NCI-H1105 (cell line): ENCODE results near the gene ANO8.

Source experiments
- DNase-seq: peaks from one replicate; lab custom pipeline; 2025; lab: John Stamatoyannopoulos, UW

Gene ANO8

DNA sequence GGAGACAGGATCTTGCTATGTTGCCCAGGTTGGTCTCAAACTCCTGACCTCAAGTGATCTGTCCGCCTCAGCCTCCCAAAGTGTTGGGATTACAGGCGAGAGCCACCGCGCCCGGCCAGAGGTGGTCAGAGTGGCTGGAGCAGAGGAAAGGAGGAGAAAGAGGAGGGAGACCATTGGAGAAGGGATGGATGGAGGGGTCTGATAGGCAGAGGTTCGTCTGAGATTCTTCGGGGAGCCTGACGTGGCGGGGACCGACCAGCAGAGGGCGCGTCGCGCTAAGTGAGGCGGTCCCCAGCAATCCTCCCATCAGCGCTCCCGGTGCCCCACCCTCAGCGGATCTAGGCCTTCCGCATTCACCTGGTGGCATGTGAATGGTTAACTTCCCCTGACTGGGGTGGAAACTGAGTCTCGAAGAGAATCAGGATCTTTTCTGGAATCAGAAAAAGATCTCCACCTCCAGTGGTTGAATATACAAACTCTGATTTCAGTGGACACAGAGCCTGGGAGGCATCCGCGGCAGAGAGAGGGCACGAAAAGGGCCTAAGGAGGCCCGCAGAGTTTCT, 11.5 kb upstream of the ANO8 start:
- peak; percentile 36 for DNase-seq

DNA sequence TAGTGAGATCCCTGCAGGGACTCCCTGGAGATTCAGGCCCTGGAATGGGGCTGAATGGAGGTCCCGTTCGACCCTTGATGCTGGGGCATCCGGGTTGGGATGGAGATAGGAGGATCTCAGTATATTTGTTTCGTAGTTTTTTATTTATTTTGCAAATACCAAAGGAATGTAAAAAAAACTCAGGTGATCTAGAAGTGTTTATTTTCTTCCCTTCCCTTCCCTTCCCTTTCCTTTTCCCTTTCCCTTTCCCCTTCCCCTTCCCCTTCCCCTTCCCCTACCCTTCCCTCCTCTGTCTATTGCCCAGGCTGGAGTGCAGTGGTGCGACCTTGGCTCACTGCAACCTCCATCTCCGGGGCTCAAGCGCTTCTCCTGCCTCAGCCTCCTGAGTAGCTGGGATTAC, 7.2 kb upstream of the ANO8 start:
- no peak for DNase-seq

DNA sequence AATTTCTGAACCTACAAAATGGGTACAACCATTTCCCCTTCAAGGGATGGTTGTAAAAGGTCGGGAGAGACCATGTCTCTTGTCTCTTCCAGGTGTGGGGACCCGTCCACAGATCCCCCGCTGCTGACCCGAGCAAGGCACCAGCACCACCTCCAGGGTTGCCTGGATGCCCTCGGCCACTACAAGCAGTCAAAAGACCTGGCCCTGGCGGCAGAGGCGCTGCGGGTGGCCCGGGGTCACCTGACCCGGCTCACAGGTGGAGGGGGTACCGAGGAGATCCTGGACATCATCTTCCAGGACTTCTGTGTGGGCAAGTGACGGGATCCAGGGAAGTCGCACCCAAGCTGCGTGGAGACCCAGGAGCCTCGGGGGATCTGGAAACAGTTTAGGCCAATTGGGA, 6.7 kb upstream of the ANO8 start:
- DNase-seq: no peak

DNA sequence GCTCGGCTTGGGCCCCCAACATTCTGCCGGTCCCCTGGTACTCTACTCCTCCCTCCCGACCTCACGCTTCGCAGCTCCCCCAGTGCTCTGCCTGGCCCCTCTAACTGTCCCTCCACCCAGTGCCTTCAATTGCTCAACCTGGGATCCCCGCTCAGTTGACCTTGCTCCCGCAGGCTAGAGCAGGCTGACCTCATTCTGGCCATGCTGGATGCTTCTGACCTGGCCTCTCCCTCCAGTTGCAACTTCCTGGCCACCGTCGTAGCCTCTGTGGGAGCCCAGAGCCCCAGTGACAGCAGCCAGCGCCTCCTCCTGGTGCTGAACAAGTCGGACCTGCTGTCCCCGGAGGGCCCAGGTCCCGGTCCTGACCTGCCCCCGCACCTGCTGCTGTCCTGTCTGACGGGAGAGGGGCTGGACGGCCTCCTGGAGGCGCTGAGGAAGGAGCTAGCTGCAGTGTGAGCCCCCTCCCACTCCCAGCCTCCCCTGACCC, 6.3 kb upstream of the ANO8 start:
- no peak for DNase-seq

DNA sequence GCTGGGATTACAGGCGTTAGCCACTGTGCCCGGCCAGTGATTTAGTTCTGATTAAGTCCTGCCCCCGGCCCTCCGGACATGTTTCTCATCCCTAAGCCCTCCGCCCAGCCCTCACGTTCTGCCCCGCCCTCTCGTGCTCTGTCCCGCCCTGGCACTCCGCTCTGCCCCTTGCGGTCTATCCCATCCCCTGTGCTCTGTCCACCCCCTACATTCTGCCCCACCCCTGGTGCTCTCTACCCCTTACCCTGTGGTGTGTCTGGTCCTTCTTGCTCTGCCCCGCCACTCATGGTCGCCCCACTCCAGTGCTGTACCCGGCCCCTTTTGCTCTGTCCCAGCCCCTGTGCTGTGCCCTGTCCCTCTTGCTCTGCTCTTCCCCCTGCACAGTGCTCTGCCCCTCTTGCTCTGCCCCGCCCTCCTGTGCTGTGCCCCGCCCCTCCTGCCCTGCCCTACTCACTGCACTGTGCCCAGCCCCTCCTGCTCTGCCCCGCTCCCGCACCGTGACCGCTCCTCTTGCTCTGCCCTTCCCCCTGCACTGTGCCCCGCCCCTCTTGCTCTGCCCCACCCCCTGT, 5.7 kb upstream of the ANO8 start:
- DNase-seq: no peak

DNA sequence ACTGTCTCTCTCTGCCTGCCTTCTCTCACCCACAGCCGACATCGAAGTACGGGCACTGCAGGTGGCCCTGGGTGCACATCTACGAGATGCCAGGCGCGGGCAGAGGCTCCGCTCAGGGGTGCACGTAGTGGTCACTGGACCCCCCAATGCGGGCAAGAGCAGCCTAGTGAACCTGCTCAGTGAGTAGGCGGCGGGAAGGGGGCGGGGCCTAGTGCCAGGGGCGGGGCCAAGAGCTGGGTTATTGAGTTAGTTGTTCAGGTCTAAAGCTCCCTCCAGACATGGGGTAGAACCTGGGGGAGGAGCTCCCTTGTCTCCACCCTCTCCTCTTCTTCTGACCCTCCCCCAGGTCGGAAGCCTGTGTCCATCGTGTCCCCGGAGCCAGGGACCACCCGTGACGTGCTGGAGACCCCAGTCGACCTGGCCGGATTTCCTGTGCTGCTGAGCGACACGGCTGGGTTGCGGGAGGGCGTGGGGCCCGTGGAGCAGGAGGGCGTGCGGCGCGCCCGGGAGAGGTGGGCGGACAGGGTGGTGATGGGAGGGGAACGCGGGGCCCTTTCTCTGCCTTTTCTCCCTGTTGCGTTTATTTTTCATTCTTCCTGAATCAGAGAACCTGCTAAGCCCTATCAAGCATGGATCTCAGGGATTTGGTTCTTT, 4.6 kb upstream of the ANO8 start:
- DNase-seq: no peak

DNA sequence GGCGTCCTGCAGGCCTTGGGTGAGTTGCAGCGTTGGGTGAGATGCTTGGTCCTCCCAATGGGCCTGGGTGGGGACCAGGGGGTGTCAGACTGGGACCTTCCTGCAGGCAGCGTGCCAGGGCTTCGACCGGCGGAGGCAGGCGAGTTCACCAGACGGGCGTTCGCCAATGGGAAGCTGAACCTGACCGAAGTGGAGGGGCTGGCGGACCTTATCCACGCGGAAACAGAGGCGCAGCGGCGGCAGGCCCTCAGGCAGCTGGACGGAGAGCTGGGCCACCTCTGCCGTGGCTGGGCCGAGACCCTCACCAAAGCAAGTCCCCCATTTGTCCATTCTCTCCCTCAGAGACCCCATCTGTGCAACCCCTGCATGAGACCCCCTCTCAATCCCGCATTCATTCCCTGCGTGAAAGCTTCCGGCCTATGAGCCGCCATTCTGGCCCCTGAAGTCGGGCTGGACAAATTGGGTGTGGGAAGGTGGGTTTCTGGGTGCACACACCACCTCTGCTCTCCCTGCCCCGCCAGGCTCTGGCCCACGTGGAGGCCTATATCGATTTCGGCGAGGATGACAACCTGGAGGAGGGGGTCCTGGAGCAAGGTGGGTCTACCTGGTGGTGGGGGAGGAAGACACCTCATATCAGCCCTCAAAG, 3.9 kb upstream of the ANO8 start:
- DNase-seq: no peak

DNA sequence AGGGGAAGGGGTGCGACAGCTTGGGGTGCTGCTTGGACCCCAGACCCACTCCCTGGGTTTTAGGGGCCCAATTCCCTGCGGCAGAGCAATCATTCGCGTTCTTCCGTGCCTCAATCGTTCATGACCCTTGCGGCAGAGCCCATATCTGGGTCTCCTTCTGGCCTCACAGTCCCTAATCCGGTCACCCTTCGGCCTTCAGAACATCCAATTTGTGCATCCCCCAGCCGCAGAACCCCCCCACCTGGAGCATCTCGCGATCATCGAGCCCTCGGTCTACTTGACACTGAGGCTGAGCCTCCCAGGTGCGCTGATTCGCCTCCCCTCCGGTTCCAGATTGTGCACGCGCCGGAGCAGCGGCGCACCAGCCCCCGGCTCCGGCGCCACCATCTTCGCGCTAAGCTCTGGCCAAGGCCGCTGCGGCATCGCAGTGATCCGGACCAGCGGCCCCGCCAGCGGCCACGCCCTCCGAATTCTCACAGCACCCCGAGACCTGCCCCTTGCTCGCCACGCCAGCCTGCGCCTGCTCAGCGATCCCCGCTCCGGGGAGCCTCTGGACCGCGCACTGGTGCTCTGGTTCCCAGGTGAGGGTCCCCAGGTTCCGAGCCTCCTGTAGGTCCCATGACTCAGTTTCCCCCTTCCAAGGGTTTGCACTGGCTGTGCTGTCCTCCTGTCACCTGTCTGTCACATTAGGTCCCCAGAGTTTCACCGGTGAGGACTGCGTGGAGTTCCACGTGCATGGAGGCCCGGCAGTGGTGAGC, 3.2 kb upstream of the ANO8 start:
- no peak for DNase-seq

DNA sequence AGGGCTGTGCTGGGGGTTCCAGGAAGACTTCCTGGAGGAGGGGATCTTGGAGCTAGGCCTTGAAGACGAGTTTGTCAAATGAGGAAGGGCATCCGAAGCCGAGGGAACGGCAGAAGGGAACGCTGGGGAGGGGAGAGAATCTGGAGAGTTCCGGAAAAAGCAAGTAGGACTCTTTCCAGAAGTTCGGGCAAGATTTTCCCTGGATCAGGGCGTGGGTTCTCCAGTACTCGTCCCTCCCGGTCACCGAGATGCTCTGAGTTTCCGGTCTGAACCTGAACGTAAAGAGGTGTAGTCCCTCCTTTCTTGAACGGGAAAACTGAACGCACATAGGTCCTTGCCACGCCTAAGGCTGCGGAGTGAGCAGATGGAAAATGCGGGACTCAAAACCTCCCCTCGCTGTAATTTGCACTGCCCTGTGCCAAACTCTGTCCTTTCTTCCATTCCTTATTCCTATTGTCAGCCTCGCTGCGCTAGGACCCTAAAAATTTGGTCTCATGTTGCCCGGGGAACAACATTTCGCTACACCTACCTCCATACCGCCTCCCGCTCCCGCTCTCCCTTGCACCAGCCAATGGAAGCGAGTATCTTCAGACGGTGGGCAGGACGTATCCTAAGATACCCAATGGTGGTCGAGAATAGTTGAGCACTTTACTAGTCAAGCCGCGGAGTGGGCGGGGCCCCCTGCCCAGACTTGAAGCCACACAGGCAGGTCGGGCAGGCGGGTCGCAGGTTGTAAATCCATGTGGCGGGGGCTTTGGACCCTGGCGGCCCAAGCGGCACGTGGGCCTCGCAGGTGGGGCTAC, 2.4 kb upstream of the ANO8 start, which contains the start of gene GTPBP3:
TSS of gene GTPBP3 (plus strand) at position 682 of the 803 bp plus-strand sequence. CDS start at position 741, 59 bp downstream.
- peak; percentile 98 for DNase-seq

DNA sequence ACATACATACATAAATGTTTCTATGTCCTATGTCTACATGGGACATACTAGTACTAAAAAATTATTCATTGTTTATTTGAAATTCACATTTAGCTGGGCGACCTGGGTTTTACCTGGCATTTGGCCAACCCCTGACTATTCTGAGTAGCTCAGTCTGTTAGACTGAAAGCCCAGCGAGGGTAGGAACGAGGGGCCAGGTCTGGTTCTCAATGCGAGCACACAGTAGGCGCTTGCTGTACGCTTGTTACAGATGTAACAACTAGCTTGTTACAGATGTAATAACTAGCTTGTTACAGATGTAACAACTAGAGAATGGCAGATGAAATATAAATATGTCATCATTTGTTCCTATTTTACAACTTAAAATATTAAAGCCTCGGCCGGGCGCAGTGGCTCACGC, 920 bp upstream of the ANO8 start:
- DNase-seq: no peak

DNA sequence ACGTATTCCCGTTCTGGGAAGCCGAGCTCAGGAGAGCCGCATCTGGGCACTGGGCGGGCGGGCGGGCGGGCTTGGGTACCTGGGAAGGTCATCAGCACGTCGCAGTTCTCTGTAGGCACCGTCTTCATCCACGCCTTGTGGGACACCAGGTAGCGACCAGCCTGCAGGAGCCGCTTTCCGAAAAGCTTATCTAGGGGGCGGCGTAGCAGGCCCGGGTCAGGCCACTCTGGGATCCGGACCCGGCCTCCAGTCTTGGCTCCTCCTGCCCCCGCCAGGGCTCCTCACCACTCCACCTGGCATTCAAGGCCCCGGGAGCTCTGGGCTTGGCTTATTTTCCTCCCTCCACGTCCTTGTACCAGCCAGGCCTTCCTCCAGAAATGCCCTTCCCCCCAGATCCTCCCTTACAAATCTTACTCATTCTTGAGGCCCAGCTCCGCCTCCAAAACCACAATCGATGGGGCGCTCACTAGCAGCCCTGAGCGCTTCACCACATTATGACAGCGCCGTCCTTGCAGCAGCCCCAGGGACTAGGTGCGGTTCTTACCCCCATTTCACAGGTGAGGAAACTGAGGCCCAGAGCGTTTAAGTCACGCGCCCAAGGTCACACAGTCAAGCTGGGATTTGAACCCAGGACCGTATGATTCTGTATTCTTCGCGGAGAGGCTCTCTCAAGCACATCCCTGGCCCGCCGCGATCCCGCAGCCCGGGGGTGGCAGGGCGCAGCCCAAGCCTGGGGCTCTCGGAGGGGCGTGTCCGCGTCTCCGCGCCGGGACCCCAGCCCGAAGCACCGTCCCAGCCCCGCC, 843 bp downstream of the ANO8 start:
- DNase-seq: no peak

DNA sequence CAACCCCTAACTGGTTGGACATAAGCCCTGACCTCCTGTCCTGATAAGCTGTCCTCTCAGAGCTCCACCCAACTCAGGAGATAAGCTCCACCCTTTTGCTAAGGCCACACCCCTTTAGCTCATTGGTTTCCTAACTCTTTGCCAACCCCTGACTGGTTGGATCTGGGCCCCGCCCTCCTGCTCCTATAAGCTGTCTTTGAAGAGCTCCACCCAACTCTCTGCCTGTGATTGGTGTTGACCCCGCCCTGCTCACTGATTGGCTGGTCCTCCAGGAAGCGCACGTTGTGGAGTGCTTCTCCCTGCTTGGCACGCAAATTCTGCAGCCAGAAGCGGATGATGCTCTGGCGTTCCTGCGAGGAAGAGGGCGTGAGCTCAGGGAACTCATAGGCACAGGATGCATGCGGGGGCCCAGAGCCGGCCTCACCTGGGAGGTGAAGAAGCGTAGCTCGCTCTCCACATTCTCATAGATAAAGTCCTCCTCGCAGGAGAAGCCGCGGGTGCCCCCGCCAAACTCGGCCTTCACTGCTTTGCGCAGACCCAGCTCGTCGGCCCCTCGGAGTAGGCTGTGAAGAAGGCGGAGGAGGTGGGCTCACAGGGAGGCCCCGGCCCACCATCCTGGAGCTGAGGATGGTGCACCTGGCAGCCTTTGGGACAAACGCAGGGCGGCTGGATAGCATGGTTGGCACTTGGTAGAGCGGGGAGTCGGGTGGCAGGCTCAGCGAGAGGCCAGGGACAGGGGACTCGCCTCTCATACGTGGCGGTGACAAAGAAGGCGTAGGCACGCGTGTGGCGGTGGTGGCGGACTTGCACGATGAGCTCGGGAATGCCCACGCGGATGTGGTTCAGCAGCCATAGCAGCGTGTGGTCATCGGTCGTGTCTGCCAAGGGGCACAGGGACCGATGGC, 1.7 kb downstream of the ANO8 start:
- DNase-seq: no peak

DNA sequence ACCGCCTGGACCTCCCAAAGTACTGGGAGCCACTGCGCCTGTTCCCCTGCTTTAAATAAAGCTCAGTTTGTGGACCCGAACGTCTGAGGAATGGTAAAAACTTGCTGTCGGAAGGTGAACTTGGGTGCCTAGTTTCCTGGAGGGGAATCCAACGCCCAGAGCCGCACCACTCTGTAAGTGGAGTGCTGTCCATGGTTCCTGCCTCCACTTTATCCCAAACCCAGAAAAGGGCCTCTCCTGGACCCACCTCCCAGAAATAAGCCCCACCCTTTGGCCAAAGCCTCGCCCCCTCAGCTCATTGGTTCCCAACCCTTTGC, 2.3 kb downstream of the ANO8 start:
- DNase-seq: no peak

DNA sequence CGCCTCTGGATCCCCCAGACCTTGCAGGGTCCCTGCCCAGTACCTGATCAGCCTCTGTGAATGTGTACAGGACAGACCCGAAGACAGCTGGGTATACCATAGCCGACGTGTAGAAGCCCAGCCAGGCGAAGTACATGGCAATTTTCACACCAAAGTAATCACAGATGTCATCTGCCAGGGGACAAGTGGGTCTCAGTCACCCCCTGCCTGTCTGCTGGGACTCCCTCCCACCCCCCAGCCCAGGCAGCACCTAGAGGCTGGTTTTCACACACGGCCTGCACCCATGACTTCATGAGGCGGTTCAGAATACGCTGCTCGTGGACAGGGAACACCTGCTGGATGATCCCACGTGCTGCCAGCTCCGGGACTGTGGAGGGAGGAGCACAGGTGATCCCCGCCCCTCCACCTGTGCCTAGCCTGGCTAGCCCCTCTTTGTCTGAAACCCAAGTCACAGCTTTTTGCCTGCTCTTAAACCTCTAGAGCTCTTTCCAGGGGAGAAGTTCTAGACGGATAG, 3.6 kb downstream of the ANO8 start:
- DNase-seq: peak; percentile 29

DNA sequence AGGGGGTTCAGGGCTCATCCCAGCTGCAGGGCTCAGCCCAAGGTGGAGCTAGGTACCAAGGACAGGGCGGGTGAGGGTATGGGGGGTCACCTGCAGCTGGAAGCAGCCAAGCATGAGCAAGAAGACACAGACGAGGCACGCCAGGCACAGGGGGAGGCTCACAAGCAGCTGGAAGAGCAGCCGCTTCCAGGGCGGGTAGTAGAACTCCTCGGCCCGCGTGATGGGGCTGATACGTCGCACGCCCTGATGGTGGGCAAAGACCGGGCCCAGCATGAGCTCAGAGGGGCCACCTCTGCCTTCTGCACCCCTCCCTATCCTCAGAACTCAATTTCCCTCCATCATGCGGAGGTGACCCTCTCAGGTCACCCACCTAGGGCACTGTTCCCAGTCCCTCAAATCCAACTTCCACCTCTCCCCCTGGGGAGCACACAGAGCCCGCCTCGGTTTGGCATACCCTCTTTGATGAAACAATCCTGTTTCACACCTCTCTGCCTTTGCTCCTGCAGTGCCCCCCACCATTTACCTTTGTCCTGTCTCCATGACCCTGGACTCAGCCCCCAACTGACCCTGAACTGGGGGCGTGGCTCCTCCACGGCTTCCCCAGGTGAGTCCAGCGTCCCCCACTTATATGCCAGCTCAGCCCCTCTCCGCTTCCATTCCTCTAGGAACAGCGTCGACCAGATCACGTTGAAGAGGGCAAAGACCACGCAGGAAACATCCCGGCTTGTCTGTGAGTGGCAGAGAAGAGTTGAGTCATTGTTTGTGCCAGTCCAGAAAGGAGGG, 4.2 kb downstream of the ANO8 start:
- no peak for DNase-seq

DNA sequence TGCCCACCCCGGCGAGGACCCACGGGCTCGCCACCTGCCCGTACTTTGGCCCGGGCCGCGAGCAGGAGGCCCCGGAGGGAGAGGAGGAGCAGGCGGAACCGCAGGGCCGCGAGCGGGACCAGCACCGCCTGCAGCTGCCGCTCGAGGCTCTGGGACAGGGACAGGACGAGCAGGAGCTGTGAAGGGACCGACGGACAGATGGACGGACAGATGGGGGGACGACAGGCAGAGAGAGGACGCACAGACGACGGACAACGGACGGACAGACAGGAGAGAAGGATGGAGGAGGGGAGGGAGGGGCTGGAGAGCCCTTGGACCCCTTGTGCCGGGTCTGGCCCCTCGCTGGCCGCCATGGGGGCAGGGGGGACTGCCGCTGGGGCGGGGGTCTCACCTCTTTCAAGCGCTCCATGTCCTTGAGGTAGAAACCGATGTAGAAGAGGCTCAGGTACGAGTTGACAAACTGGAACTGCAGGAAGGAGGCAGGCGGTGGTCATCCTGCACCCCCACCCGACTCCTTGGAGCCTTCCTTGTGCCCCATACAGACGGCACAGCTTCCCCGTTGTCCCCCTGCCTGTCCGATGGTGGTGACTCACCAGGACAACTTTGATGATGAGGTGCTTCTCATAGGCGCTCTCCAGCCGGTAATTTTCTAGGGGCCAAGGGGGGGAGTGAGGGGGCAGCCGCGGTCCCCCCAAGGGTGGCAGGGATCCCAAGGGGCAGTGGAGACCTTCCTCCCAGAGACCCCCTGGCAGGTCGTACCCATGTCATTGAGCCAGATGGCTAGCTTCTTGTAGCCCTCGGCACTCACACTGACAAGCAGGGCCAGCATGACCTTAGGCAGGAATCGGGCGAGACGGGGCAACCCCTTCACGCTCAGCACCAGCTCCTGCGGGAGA, 5.0 kb downstream of the ANO8 start:
- DNase-seq: no peak

DNA sequence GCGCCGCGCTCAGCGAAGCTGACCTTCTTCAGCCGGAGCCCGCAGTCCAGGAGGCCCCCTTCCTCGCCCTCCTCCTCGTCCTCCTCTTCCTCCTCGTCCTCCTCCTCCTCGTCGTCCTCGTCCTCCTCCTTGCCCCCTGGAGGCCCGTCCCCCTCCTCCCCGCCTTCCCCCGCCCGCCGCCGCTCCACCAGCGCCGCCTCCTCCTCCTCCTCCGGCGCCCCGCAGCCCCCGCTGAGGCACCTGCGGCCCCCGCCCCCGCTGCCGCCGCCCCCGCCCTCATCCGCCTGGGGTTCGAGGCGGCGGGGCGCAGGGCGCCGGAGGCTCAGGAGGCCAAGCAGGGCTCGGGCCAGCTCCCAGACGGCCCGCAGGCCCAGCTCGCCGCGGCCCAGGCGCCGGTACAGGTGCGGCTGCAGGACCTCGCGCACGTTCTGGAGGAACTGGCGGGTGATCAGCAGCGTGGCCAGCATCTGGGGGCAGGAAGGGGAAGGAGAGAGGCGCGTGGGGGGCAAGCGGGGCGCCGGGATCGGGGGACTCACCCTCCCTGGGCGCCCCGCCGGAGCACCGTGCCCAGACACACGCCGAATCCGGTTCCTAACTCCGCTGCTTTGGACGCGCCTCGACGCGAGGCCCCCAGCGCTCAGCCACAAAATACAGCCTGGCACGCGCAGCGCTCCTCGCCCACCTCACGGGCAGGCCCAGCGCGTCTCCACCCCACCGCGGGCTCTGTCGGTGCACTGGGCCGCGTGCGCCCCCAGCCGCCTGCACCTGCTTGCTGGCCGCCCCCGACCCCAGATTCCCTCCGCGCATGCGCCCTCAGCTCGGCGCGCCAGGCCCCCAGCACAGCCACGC, 5.9 kb downstream of the ANO8 start:
- peak; percentile 22 for DNase-seq
